Measurements from ENCODE around the gene SHKBP1.
A peak's percentile ranks its signal among the peaks of the same experiment; 100 is the strongest.

Gene SHKBP1

DNA sequence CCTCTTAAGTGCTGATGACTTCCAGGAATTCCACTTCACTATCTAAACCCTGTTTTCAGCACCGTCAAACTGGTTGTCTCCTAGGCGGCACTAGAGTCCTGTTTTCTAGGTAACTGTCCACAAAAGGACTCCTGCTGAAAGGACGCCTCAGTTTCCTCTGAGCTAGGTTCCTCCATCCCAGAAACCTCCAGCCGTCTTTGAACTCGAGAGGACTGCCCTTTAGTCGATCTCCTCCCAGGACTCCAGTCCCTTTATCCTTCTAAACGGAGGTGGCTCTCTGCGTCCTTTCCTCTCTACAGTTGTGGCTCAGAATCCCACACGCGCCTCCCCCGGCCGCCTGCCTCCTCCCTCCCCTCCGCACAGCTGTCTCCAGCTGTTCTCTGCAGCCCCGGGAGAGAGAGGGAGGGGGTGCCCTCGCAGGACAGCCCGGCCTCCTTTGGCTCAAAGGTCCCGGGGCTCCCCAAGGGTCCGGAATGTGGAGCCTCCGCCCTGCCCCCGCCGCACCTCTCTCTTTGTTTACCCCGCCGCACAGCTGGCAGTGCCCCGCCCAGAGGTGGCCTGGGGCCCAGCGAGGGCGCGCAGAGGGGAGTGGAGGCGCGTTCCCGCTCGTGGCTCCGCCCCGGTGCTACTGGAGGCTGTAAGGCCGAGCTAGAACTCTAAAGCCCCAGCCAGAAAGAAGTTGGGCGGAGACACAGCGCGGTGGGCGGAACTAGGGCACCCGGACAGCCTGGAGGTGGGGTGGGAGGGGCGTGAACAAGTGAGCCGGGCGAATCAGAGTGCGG lies 26.9 kb downstream of the SHKBP1 start:
- DNase-seq, result peak; percentile 98

DNA sequence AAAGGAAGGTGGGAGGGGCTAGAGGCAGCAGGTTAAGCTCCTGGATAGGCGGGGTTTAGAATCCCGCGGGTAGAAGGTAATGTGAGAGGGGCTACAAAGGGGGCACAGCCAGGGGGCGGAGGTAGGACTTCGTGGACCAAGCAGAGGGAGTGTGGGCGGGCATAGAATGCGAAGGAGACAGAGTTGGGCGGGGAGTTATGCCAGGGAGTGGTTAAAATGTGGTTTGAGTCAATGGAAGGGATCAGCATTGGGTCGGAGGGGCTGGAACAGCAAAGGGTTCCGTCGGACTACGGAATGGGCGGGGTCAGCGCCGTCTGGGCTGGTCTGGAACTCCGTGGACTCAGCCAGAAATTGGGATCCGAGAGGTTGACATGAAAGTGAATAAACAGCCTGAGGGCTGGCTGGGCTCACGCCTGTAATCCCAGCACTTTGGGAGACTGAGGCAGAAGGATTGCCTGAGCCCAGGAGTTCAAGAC lies 27.5 kb downstream of the SHKBP1 start:
- no peak for DNase-seq

DNA sequence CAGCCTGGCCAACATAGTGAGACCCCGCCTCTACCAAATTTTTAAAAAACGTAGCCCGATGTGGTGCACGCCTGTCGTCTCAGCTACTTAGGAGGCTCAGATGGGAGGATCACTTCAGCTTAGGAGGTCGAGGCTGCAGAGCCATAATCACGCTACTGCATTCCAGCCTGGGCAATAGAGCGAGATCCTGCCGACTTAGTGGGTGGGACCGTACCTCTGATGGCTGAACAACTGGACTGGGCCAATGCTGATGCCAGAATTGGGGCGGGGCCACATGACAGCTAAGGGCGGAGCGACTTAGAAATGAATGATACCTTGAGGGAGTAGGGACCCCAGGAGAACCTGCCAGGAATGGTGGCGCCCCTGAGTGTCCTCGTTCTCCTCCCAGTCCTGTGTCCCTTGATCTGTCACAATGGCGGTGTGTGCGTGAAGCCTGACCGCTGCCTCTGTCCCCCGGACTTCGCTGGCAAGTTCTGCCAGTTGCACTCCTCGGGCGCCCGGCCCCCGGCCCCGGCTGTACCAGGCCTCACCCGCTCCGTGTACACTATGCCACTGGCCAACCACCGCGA lies 28.1 kb downstream of the SHKBP1 start:
- DNase-seq, result peak; percentile 32

DNA sequence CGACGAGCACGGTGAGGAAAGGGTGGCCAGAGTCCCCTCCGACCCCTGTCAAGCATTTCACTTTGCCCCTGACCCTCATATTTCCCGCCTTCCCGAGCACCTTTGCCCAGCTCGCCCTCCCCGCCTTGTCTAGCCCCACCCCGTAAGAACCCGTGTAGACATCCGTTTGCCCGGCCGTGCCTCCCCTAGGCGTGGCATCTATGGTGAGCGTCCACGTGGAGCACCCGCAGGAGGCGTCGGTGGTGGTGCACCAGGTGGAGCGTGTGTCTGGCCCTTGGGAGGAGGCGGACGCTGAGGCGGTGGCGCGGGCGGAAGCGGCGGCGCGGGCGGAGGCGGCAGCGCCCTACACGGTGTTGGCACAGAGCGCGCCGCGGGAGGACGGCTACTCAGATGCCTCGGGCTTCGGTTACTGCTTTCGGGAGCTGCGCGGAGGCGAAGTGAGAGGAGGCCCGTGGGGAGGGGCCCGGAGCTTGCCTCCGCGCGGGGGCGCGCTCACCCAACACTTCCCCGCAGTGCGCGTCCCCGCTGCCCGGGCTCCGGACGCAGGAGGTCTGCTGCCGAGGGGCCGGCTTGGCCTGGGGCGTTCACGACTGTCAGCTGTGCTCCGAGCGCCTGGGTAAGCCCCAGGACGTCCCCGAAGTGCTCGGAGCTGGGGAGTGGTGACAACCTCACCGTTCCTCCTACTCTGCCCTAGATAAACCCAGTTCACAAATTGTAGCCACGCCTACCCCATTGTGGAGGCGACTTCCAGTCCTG lies 28.7 kb downstream of the SHKBP1 start:
- DNase-seq, result peak; percentile 81

DNA sequence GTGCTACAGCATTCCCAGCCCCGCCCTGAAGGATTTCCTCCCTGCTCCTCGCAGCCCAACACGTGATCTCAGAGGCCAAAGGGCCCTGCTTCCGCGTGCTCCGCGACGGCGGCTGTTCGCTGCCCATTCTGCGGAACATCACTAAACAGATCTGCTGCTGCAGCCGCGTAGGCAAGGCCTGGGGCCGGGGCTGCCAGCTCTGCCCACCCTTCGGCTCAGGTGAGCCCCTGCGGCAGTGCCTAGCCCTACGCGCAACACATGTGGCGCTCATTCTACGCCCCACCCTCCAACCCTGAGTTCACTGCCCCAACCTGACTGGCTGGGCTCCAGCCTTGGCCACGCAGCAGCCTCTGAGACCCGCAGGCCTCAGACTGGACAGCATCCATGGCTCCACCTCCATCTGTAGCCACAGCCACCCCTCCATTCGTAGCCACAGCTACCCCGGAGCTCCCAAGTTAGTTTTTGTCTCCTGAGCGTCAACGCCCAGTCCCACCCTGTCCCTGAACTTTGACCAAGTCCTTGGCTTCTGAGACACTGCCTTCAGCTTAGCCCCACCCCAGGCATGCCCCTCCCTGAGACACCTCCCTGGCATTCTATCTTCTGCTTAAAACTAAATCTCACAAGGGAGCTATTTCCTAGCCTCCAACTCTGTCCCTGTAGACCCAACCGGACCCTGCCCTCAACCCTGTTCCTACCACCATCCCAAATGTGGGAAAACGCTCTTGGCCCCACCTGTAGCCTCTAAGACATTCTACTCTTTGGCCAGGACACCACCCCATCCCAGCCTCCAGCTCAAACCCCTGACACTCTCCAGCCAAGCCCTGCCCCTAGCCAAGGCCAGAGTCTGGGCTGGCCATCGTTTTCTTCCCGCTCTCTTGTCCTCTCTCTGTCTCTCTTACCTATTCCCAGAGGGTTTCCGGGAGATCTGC lies 30.9 kb downstream of the SHKBP1 start:
- no peak for DNase-seq

DNA sequence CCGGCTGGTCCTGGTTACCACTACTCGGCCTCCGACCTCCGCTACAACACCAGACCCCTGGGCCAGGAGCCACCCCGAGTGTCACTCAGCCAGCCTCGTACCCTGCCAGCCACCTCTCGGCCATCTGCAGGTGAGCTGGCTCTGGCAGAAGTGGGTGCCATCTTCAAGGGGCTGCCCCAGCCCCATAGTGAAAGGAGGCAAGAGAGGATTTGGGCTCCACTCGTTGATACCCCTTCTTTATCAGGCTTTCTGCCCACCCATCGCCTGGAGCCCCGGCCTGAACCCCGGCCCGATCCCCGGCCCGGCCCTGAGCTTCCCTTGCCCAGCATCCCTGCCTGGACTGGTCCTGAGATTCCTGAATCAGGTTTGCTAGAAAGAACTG lies 31.6 kb downstream of the SHKBP1 start:
- no peak for DNase-seq

DNA sequence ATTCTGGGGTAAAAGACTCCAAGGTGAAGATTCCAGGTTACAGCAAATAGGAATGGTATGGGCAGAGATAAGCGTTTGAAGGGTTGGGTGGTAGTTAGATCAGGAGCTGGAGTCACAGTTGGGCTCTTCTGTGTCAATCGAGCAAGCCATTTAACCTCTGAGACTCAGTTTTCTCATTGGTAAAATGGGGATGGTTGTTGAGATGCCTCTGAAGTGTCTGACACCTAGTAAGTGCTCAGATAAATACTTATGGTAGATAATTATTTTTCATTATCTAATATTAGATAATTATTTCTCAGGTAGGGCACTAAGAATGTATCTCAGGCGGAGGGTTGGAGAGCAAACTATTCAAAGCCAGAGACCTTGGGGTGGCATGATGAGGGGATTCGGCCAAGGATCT lies 32.3 kb downstream of the SHKBP1 start:
- DNase-seq, result no peak

DNA sequence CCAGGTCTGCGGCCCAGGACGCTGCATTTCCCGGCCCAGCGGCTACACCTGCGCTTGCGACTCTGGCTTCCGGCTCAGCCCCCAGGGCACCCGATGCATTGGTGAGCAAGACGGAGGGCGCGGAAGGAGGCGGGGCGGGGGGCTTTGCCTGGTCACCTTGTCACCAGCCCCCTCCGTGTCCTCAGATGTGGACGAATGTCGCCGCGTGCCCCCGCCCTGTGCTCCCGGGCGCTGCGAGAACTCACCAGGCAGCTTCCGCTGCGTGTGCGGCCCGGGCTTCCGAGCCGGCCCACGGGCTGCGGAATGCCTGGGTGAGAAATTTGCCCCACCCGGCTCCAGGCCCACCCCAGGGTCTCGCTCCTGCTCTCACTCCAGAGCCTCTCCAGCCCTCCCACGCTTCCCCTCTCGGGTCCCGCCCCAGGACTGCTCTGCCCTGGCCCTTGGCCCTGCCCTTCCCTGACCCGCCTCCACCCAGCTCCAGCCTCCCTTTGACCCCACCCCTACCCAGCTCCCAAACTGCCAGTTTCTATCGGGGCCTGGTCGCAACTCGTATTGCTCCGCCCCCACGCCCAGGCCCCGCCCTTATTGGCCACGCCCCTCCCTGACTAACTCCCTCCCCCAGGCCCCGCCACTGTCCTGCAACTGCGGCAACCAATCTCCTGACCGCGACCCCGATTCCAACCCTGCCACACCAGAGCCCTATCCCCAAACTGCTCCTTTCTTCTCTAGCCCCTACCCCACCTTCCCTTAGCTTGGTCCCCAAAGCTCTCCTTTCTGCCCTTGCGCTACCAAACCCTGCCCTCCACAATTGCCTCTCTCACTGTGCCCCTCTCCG lies 33.1 kb downstream of the SHKBP1 start:
- DNase-seq, result peak; percentile 89

DNA sequence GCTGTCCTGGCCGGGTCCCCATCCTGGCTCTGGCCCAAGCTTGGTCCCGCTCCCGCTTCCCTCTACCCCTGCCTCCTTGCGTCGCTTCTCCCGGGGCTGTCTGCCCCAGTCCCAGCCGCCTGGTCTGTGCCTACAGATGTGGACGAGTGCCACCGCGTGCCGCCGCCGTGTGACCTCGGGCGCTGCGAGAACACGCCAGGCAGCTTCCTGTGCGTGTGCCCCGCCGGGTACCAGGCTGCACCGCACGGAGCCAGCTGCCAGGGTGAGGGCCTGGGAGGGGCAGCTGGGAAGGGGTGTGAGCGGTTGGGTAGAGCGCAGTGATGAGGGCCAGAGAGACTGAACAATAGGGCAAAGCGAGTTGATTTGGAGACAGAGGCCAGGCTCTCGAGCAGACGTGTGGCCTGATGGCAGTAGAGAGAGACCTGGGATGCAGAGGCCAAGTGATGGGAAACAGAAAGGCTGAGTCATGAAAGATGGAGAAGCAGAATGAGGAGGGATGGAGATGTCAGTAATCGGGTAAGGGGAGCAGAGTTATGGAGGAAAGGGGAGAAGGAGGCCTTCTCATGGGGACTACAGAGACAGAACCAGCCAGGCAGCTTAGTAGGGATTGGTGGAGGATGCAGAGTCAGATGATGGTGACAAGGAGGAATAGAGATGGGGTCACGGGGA lies 33.9 kb downstream of the SHKBP1 start:
- DNase-seq, result peak; percentile 50

DNA sequence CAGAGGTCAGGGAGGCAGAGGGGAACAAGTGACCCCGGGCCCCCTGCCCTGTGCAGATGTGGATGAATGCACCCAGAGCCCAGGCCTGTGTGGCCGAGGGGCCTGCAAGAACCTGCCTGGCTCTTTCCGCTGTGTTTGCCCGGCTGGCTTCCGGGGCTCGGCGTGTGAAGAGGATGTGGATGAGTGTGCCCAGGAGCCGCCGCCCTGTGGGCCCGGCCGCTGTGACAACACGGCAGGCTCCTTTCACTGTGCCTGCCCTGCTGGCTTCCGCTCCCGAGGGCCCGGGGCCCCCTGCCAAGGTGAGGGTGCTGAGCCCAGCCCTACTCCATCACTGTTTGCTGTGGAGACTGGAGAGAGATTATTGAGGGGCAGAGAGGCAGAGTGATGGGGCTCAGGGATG lies 34.4 kb downstream of the SHKBP1 start:
- DNase-seq, result no peak

DNA sequence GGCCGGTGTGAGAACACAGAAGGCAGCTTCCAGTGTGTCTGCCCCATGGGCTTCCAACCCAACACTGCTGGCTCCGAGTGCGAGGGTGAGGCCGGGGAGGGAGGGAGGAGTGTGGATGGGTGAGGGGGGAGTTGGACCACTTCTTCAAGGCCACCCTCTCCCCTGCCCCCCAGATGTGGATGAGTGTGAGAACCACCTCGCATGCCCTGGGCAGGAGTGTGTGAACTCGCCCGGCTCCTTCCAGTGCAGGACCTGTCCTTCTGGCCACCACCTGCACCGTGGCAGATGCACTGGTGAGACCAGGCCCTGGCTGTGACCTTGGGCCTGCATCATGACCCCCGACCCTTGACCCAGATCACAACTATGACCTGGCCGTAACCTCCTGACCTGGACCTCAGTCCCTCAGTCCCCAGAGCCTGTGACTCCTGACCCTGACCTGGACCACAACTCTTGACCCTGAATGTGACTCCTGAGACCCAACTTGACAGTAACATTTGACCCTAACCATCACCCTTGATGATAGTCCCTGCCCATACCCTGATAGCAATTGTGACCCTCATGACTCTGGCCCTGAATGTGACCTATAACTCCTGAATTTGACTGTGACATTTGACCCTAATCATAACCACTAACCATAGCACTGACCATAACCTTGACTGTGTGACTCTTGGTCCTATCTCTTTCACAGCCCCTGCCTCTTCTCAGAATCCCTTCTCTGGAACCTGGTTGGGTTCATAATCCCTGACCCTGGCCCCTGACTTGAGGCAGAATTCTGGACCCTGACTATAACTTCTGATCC lies 35.4 kb downstream of the SHKBP1 start:
- no peak for DNase-seq

DNA sequence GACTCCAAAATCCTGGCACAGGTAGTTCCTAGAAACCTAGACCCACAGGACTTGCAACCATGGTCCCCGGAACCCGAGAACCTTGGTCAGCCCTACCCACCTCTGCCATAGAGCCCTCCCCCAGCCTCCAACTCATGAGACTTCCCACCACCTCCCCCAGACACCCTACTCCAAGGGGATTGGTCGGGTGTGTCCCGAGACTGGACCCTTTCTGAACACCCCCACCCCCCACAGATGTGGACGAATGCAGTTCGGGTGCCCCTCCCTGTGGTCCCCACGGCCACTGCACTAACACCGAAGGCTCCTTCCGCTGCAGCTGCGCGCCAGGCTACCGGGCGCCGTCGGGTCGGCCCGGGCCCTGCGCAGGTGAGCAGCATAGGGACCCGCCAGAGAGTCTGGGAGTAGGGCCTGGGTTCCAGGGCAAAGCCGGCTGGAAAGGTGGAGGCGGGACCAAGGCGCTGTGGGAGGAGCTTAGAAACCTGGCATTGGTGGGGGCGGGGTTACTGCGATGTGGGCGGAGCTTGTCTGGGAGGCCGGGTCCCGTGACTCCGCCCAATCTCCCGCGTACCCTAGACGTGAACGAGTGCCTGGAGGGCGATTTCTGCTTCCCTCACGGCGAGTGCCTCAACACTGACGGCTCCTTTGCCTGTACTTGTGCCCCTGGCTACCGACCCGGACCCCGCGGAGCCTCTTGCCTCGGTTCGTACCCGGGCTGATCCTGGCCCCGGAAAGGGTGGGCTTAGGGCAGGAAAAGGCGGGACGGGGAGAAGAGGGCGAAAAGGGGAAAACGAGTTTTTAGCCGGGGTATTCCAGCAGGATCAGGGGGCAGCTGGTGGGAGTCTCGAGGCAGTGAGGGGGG lies 36.4 kb downstream of the SHKBP1 start:
- DNase-seq, result peak; percentile 54

DNA sequence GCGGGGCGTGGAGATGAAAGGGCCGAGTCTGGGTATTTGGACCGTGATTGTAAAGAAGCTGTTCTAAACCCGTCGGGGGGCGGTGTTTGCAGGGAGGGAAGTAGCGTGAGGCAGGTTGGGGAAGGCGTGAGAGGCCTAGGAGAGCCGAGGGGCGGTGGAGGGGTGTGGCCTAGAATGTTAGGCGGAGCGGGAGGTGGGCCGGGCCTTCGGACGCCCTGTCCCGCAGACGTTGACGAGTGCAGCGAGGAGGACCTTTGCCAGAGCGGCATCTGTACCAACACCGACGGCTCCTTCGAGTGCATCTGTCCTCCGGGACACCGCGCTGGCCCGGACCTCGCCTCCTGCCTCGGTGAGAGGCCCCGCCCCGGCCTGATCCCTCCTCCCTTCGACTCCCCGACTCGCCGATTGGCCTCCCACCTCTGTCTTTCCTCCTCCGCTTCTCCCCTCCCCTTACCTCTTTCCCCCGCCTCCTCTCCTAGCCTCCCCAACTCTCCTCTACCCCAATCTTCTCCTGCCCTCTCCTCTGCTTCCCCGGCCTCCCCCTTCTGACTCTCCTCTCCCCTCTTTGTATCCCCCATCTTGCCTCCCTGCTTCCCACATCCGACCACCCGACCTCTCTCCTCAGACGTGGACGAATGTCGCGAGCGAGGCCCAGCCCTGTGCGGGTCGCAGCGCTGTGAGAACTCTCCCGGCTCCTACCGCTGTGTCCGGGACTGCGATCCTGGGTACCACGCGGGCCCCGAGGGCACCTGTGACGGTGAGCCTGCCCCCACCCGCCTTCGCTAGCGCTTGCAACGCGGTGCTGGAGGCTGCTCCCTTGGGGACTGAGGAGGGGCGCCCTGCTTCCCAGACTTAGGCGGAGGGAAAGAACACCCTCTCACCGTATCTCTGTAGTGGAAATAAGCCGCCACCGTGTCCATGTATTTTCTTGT lies 37.3 kb downstream of the SHKBP1 start:
- DNase-seq, result peak; percentile 95

DNA sequence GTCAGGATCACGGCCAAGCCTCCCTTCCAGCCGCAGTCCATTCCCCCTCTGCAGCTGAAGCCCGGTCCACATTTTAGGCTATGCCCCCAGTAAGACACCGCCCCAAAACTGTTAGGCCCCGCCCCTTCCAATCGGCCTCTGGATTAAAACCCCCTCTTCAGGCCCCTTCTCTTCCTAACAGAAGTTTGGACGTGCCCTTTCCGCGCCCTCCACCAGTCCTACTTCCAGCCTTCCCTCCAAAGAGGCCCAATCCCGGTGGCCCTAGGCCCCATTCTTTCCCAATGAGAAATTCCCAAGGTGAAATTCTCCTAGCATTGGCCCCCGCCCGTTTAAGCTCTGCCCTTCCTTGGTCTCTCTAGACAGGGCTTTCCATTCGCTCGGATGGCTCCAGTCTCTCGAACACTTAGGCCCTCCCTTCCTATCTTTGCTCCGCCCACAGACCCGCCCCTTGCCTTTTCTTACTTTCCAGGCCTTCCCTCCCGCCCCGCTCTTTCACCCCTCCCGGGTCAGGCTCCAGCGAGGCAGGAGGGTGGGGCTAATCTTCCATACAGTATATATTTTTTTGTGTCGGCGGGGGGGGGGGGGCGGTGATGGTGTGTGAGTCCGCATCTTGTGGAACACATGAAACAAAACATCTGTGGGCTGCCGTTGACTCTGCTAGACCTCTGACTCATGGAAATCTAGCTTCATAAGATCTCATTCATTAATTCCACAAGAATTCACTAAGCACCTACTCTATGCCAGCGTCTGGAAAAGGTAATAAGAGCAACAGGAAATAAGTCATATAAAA lies 38.1 kb downstream of the SHKBP1 start:
- peak; percentile 98 for DNase-seq

DNA sequence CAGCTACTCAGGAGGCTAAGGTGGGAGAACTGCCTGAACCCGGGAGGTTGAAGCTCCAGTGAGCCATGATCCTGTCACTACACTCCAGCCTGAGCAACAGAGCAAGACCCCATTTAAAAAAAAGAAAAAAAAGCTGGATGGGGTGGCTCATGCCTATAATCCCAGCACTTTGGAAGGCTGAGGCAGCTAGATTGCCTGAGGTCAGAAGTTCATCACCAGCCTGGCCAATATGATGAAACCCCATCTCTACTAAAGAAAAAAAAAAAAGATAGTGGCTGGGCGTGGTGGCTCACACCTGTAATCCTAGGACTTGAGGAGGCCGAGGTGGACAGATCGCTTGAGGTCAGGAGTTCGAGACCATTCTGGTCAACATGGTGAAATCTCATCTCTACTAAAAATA lies 39.5 kb downstream of the SHKBP1 start:
- no peak for DNase-seq

DNA sequence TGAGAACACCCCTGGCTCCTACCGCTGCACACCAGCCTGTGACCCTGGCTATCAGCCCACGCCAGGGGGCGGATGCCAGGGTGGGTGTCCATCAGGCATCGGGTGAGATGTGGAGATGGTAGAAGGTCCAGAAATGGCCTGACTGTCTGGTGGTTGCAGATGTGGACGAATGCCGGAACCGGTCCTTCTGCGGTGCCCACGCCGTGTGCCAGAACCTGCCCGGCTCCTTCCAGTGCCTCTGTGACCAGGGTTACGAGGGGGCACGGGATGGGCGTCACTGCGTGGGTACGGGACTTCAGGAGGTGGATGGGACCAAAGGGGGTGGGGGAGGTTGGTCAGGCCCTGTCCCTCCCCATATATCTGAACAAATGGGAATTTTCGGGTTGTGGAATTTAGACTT lies 40.3 kb downstream of the SHKBP1 start:
- no peak for DNase-seq

DNA sequence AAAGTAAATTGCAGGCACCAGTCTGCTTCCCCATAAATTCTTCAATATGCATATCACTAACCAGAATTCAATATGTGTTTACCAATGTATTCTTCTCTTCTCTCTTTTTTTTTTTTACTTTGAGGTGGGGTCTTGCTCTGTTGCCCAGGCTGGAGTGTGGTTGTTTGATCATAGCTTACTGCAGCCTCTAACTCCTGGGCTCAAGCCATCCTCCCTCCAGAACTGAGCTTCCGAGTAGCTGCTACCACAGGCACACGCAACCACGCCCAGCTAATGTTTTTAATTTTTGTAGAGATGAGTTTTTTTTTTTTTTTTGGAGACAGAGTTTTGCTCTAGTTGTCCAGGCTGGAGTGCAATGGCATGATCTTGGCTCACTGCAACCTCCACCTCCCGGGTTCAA lies 41.3 kb downstream of the SHKBP1 start:
- no peak for DNase-seq

Measured in stimulated activated naive CD4-positive, alpha-beta T cell treated with Interleukin-2 at 50 U/mL for 16 hours (primary cell).